ENCODE measurements around the gene WNT7A.

Gene WNT7A

GRCh38 chr3:13836658-13837587 lies 42.9 kb downstream of the WNT7A start:
- no peak overlapping the region for H3K4me3 ChIP-seq (replicated peaks in 1 of 2; ENCODE audit: low read depth in 2 of 2, low read length in 2 of 2)
- no peak for DNase-seq (ENCODE audit: low read depth in 2 of 2)
- TF ChIP-seq CTCF (IDR thresholded peaks at IDR 0.05; ENCODE audit: low read depth, low read length): no peak

GRCh38 chr3:13835246-13835645 lies 44.6 kb downstream of the WNT7A start:
- H3K4me3 ChIP-seq (replicated peaks in 1 of 2; ENCODE audit: low read depth in 2 of 2, low read length in 2 of 2): no peak overlapping the region
- DNase-seq (ENCODE audit: low read depth in 2 of 2): no peak
- no peak for TF ChIP-seq CTCF (IDR thresholded peaks at IDR 0.05; ENCODE audit: low read depth, low read length)

- no peak overlapping the region for H3K4me3 ChIP-seq (replicated peaks in 1 of 2; ENCODE audit: low read depth in 2 of 2, low read length in 2 of 2)
- TF ChIP-seq CTCF (IDR thresholded peaks at IDR 0.05; ENCODE audit: low read depth, low read length): no peak
- no peak for DNase-seq (ENCODE audit: low read depth in 2 of 2)
Observed at GRCh38 chr3:13834258-13835035, 45.4 kb downstream of the WNT7A start.

GRCh38 chr3:13833506-13834257 lies 46.2 kb downstream of the WNT7A start:
- no peak for TF ChIP-seq CTCF (IDR thresholded peaks at IDR 0.05; ENCODE audit: low read depth, low read length)
- H3K4me3 ChIP-seq (replicated peaks in 1 of 2; ENCODE audit: low read depth in 2 of 2, low read length in 2 of 2): no peak overlapping the region
- no peak for DNase-seq (ENCODE audit: low read depth in 2 of 2)

- H3K4me3 ChIP-seq (replicated peaks in 1 of 2; ENCODE audit: low read depth in 2 of 2, low read length in 2 of 2): no peak overlapping the region
- no peak for DNase-seq (ENCODE audit: low read depth in 2 of 2)
- no peak for TF ChIP-seq CTCF (IDR thresholded peaks at IDR 0.05; ENCODE audit: low read depth, low read length)
Observed at GRCh38 chr3:13832130-13832529, 47.7 kb downstream of the WNT7A start.

GRCh38 chr3:13831386-13831996 lies 48.4 kb downstream of the WNT7A start:
- DNase-seq (ENCODE audit: low read depth in 2 of 2): no peak
- TF ChIP-seq CTCF (IDR thresholded peaks at IDR 0.05; ENCODE audit: low read depth, low read length): no peak
- H3K4me3 ChIP-seq (replicated peaks in 1 of 2; ENCODE audit: low read depth in 2 of 2, low read length in 2 of 2): no peak overlapping the region

Data from cardiac fibroblast (primary cell).